SK-N-SH (cell line): Measurements from ENCODE around the gene HJV. TPM values are rescaled to one million over a fixed set of nuclear protein-coding genes. Genes with fewer than 3 reads are reported as not detected.

Experiments
- CTCF ChIA-PET: fragments of 300-600, 350-600 bp; formaldehyde crosslinking; extraction: SDS; loops from one replicate; lab custom pipeline; 2021; lab: Yijun Ruan, JAX
- POLR2A ChIA-PET: fragments of 350-600 bp; sonication (Branson Sonifier 250); formaldehyde crosslinking; extraction: SDS; loops from one replicate; lab custom pipeline; 2020; ENCODE audit warnings: antibody characterized with exemption, inconsistent platforms; lab: Yijun Ruan, JAX
- DNase-seq: peaks from one replicate; pipeline ENCODE4 v3.0.0; 2012
- H2AFZ ChIP-seq: fragments of 200-600 bp; sonication (generic); 2 replicates; pipeline ENCODE4 v1.8.1; 2016; ENCODE audit warnings: antibody characterized with exemption, mild to moderate bottlenecking, low read depth
- H3F3A ChIP-seq: fragments of 200-600 bp; sonication (generic); replicated peaks from 2 replicates; pipeline ENCODE3; 2016; ENCODE audit warnings: antibody characterized with exemption, mild to moderate bottlenecking; ENCODE audit not compliant: insufficient read depth
- H3K27ac ChIP-seq, 2 experiments: fragments of 200-500 bp in 1 of 2; fragments of 200-600 bp in 1 of 2; sonication (Bioruptor generic) in 1 of 2; sonication (generic), shearing (Covaris generic) in 1 of 2; 2 replicates each; pipeline versions ENCODE4 v1.5.1 to v1.6.1; 2014 to 2016; ENCODE audit warnings: low read depth in 2 of 2, inconsistent platforms in 1 of 2, low read length in 1 of 2, mild to moderate bottlenecking in 1 of 2, mixed read lengths in 1 of 2
- H3K27me3 ChIP-seq: fragments of 200-600 bp; sonication (generic), shearing (Covaris generic); 2 replicates; pipeline ENCODE4 v1.6.1; 2016; ENCODE audit warnings: mixed run types; ENCODE audit not compliant: insufficient read depth
- H3K36me3 ChIP-seq, 2 experiments: fragments of 200-500 bp in 1 of 2; fragments of 200-600 bp in 1 of 2; sonication (Bioruptor generic) in 1 of 2; sonication (generic) in 1 of 2; replicated peaks in 1 of 2; 2 replicates each; pipeline versions ENCODE3 to v1.5.1; 2014 to 2016; ENCODE audit warnings: low read length in 1 of 2, mild to moderate bottlenecking in 1 of 2; ENCODE audit not compliant: insufficient read depth in 2 of 2, control insufficient read depth in 1 of 2
- H3K4me1 ChIP-seq, 2 experiments: fragments of 200-500 bp in 1 of 2; fragments of 200-600 bp in 1 of 2; sonication (Bioruptor generic) in 1 of 2; sonication (generic), shearing (Covaris generic) in 1 of 2; 2 replicates each; pipeline versions ENCODE4 v1.5.1 to v1.6.1; 2014 to 2016; ENCODE audit warnings: low read depth in 1 of 2, low read length in 1 of 2, mixed run types in 1 of 2; ENCODE audit not compliant: insufficient read depth in 2 of 2, control insufficient read depth in 1 of 2
- H3K4me2 ChIP-seq: fragments of 200-600 bp; sonication (generic), shearing (Covaris generic); 2 replicates; pipeline ENCODE4 v1.6.1; 2017; ENCODE audit warnings: mixed run types
- H3K4me3 ChIP-seq, 2 experiments: fragments of 200-500 bp in 1 of 2; fragments of 200-600 bp in 1 of 2; sonication (Bioruptor generic) in 1 of 2; sonication (generic), shearing (Covaris generic) in 1 of 2; 2 replicates each; pipeline versions ENCODE4 v1.5.1 to v1.8.1; 2014 to 2016; ENCODE audit warnings: low read depth in 2 of 2, inconsistent platforms in 1 of 2, low read length in 1 of 2, mild to moderate bottlenecking in 1 of 2, mixed read lengths in 1 of 2, moderate library complexity in 1 of 2
- H3K79me2 ChIP-seq: fragments of 200-600 bp; sonication (generic); 2 replicates; pipeline ENCODE4 v1.8.1; 2017; ENCODE audit warnings: mild to moderate bottlenecking; ENCODE audit not compliant: insufficient read depth
- H3K9ac ChIP-seq: fragments of 200-600 bp; sonication (generic); 2 replicates; pipeline ENCODE4 v1.6.1; 2017; ENCODE audit warnings: mixed run types
- H3K9me2 ChIP-seq: fragments of 200-600 bp; sonication (generic); 2 replicates; pipeline ENCODE4 v1.6.1; 2017; ENCODE audit warnings: mixed run types
- H3K9me3 ChIP-seq: fragments of 200-600 bp; sonication (generic); 2 replicates; pipeline ENCODE4 v1.6.1; 2017; ENCODE audit warnings: mixed run types, mild to moderate bottlenecking, moderate library complexity
- H4K20me1 ChIP-seq: fragments of 200-600 bp; sonication (generic); 2 replicates; pipeline ENCODE4 v1.6.1; 2017; ENCODE audit warnings: mild to moderate bottlenecking, mixed run types; ENCODE audit not compliant: insufficient read depth
- CHD2 ChIP-seq: fragments of 150-350 bp; IDR thresholded peaks from 2 replicates; pipeline ENCODE4 v1.6.1; 2018; ENCODE audit warnings: low read length; ENCODE audit not compliant: partially characterized antibody
- ELF1 ChIP-seq: IDR thresholded peaks from 2 replicates; pipeline ENCODE4 v1.4.0; 2012
- EZH2phosphoT487 ChIP-seq: fragments of 200-600 bp; sonication (generic); IDR thresholded peaks from 2 replicates; pipeline ENCODE4 v1.6.1; 2017; ENCODE audit warnings: low read depth, mixed run types, mild to moderate bottlenecking, antibody characterized with exemption, moderate library complexity, borderline replicate concordance
- GABPA ChIP-seq: IDR thresholded peaks from 2 replicates; pipeline ENCODE4 v1.4.0; 2012; ENCODE audit warnings: low read depth, mild to moderate bottlenecking
- GATA2 ChIP-seq: sonication (generic); formaldehyde crosslinking; IDR thresholded peaks from 2 replicates; pipeline ENCODE4 v1.5.0; 2020; ENCODE audit warnings: mild to moderate bottlenecking, missing genetic modification reagents
- MAX ChIP-seq: IDR thresholded peaks from 2 replicates; pipeline ENCODE4 v1.4.0; 2012; ENCODE audit warnings: low read depth
- MEF2A ChIP-seq: IDR thresholded peaks from 2 replicates; pipeline ENCODE4 v1.4.0; 2012; ENCODE audit warnings: low read depth, borderline replicate concordance
- NFIC ChIP-seq: IDR thresholded peaks from 2 replicates; pipeline ENCODE4 v1.4.0; 2012; ENCODE audit warnings: borderline replicate concordance
- RAD21 ChIP-seq: IDR thresholded peaks from 2 replicates; pipeline ENCODE4 v1.6.1; 2012; ENCODE audit warnings: mild to moderate bottlenecking, low read length
- REST ChIP-seq: IDR thresholded peaks from 2 replicates; pipeline ENCODE4 v1.6.1; 2012; ENCODE audit warnings: mild to moderate bottlenecking, low read depth, low read length, moderate library complexity
- RFX5 ChIP-seq: IDR thresholded peaks from 2 replicates; pipeline ENCODE4 v1.6.1; 2012; ENCODE audit warnings: mild to moderate bottlenecking, improper control_type of control experiment, low read length
- RXRA ChIP-seq: IDR thresholded peaks from 2 replicates; pipeline ENCODE4 v1.4.0; 2012; ENCODE audit warnings: low read depth, mild to moderate bottlenecking, borderline replicate concordance
- TEAD4 ChIP-seq: IDR thresholded peaks from 2 replicates; pipeline ENCODE4 v1.4.0; 2012; ENCODE audit warnings: mild to moderate bottlenecking, borderline replicate concordance; ENCODE audit not compliant: insufficient read depth
- WGBS: methylation state at CpG from one replicate; pipeline ENCODE4 v1.1.6; 2017; ENCODE audit warnings: low lambda C conversion rate; 5-methylcytosine and 5-hydroxymethylcytosine counted together
- polyA plus RNA-seq, 3 experiments: library from polyadenylated mRNA; depleted of rRNA; stranded (reverse); fragments of >200 nt; gene quantifications; 2 replicates each; pipeline ENCODE4 v1.2.3, GENCODE V29; 2012
- TF ChIP-seq, protein P1 (sequence below): IDR thresholded peaks from 2 replicates; pipeline ENCODE4; 2012

Gene HJV
- polyA plus RNA-seq, 1 of the 3 experiments (the other 2 are of a cell fraction): 0.05 TPM

DNA sequence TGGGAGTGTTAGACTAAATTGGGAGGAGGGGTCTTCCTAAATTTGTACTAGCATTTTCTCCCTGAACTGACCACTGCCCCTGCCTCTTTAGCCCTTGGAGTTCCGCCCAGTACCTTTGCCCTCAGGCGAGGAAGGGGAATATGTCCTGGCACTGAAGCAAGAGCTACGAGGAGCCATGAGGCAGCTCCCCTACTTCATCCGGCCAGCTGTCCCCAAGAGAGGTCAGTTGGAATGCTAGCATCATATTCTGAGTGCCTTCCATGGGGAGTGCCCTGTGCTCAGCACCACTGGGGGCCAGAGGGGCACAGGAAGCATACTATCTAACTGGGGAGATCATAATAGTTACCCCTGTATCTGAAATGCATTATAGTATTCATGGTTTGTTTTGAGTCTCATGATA lies 46.3 kb downstream of the HJV start:
- peaks cover 20% of the 10 kb centered on the region for H3F3A ChIP-seq
- ChIA-PET CTCF (interaction anchor here (6.4 to 8.2 kb wide), 2 partner anchors 14 to 34 kb away, joined by 99 to 187 read pairs; no protein-coding TSS in a partner anchor), POLR2A (no interaction called here)
- no peaks in the 10 kb centered on the region for H3K9me3 ChIP-seq
- peaks cover 0 to 5% of the 10 kb centered on the region in 2 experiments for H3K36me3 ChIP-seq
- H3K9me2 ChIP-seq: no peaks in the 10 kb centered on the region
- no peaks in the 10 kb centered on the region for H4K20me1 ChIP-seq
- H2AFZ ChIP-seq: no peak overlapping the region
- H3K27ac ChIP-seq: no peak overlapping the region
- no peaks in the 10 kb centered on the region for H3K79me2 ChIP-seq
- DNase-seq: no peak
- no peak overlapping the region for H3K9ac ChIP-seq
- no peak overlapping the region for H3K4me3 ChIP-seq
- no peaks in the 10 kb centered on the region for H3K27me3 ChIP-seq
- no peak overlapping the region for H3K4me2 ChIP-seq
- TF ChIP-seq ELF1: no peak
- no peak for TF ChIP-seq GABPA
- TF ChIP-seq GATA2: no peak
- TF ChIP-seq REST: no peak
- no peak for TF ChIP-seq EZH2phosphoT487
- TF ChIP-seq MEF2A: no peak
- TF ChIP-seq, all 33 proteins: peak for 0
- H3K4me1 ChIP-seq: peaks cover 21 to 23% of the 10 kb centered on the region in 2 experiments
- WGBS: 94% methylated on average over 4 of the region's 4 CpGs

- H3K36me3 ChIP-seq: peaks cover 0 to 5% of the 10 kb centered on the region in 2 experiments
- ChIA-PET POLR2A (no interaction called here), CTCF (interaction anchor here (6.4 to 8.2 kb wide), 2 partner anchors 15 to 34 kb away, joined by 99 to 187 read pairs; no protein-coding TSS in a partner anchor)
- no peak for TF ChIP-seq MAX
- no peak for TF ChIP-seq NFIC
- no peak for TF ChIP-seq CHD2
- TF ChIP-seq RFX5: no peak
- TF ChIP-seq RAD21: no peak
- TF ChIP-seq RXRA: no peak
- TF ChIP-seq, protein P1, sequence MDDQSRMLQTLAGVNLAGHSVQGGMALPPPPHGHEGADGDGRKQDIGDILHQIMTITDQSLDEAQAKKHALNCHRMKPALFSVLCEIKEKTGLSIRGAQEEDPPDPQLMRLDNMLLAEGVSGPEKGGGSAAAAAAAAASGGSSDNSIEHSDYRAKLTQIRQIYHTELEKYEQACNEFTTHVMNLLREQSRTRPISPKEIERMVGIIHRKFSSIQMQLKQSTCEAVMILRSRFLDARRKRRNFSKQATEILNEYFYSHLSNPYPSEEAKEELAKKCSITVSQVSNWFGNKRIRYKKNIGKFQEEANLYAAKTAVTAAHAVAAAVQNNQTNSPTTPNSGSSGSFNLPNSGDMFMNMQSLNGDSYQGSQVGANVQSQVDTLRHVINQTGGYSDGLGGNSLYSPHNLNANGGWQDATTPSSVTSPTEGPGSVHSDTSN: no peak
- TF ChIP-seq TEAD4: no peak
- no peak overlapping the region for H2AFZ ChIP-seq
- H3K9ac ChIP-seq: no peak overlapping the region
- H3K4me1 ChIP-seq: peaks cover 16 to 19% of the 10 kb centered on the region in 2 experiments
- no peaks in the 10 kb centered on the region for H3K9me2 ChIP-seq
- no peaks in the 10 kb centered on the region for H3K79me2 ChIP-seq
- no peak for DNase-seq
- no peak overlapping the region for H3K27ac ChIP-seq
- H4K20me1 ChIP-seq: no peaks in the 10 kb centered on the region
- no peaks in the 10 kb centered on the region for H3K27me3 ChIP-seq
- no peak overlapping the region for H3K4me2 ChIP-seq
- H3K4me3 ChIP-seq: no peak overlapping the region
- H3F3A ChIP-seq: peaks cover 15% of the 10 kb centered on the region
- WGBS: 86% methylated on average over 7 of the region's 7 CpGs
- H3K9me3 ChIP-seq: no peaks in the 10 kb centered on the region
Measured at GRCh38 chr1:145974721-145975120, 46.8 kb downstream of the HJV start.
